ENCODE results near the gene NOTO. TPM values are rescaled to one million over a fixed set of nuclear protein-coding genes. Genes with fewer than 3 reads are reported as not detected.

NOTO gene
- total RNA-seq, 4 donors from 2014 or later: not detected

GRCh38 chr2:73172963-73173362, 29.4 kb upstream of the NOTO start:
- TF ChIP-seq CTCF (IDR thresholded peaks at IDR 0.05) (no peak), POLR2A (IDR thresholded peaks at IDR 0.05) (no peak)
- no peak for DNase-seq (ENCODE audit: low spot score in 2 of 2)
- intact Hi-C loops (cut with DNase I; ENCODE audit: low total_unique reads): no loop called here
- 73 to 76% methylated on average over 6 of the region's 6 CpGs for WGBS, 2 donors
- H3K4me3 ChIP-seq (ENCODE audit: low read depth, poor library complexity, severe bottlenecking): no peak overlapping the region

GRCh38 chr2:73173781-73174180, 28.6 kb upstream of the NOTO start:
- intact Hi-C loops (cut with DNase I; ENCODE audit: low total_unique reads): no loop called here
- WGBS, 2 donors: 94 to 95% methylated on average over 7 of the region's 7 CpGs
- H3K4me3 ChIP-seq (ENCODE audit: low read depth, poor library complexity, severe bottlenecking): no peak overlapping the region
- no peak for TF ChIP-seq CTCF (IDR thresholded peaks at IDR 0.05)
- TF ChIP-seq POLR2A (IDR thresholded peaks at IDR 0.05): no peak
- DNase-seq (ENCODE audit: low spot score in 2 of 2): no peak

- no peak for TF ChIP-seq CTCF (IDR thresholded peaks at IDR 0.05)
- no peak for TF ChIP-seq POLR2A (IDR thresholded peaks at IDR 0.05)
- intact Hi-C loops (cut with DNase I; ENCODE audit: low total_unique reads): no loop called here
- no peak for DNase-seq (ENCODE audit: low spot score in 2 of 2)
- 93 to 95% methylated on average over 10 of the region's 10 CpGs for WGBS, 2 donors
- no peak overlapping the region for H3K4me3 ChIP-seq (ENCODE audit: low read depth, poor library complexity, severe bottlenecking)
These were observed 28.1 kb upstream of the NOTO start for GRCh38 chr2:73174244-73174643.

GRCh38 chr2:73174941-73175662, 27.3 kb upstream of the NOTO start:
- intact Hi-C loops (cut with DNase I; ENCODE audit: low total_unique reads): no loop called here
- DNase-seq (ENCODE audit: low spot score in 2 of 2): no peak
- WGBS, 2 donors: 53% methylated on average over 19 to 20 of the region's 25 CpGs
- TF ChIP-seq CTCF (IDR thresholded peaks at IDR 0.05): no peak
- TF ChIP-seq POLR2A (IDR thresholded peaks at IDR 0.05): no peak
- no peak overlapping the region for H3K4me3 ChIP-seq (ENCODE audit: low read depth, poor library complexity, severe bottlenecking)

- DNase-seq (ENCODE audit: low spot score in 2 of 2): peak; percentile 37 to 94
- H3K4me3 ChIP-seq (ENCODE audit: low read depth, poor library complexity, severe bottlenecking): peak overlapping the region; percentile 0
- intact Hi-C loops (cut with DNase I; ENCODE audit: low total_unique reads): no loop called here
- WGBS, 2 donors: 0 to 3% methylated on average over 22 to 42 of the region's 59 CpGs
- no peak for TF ChIP-seq POLR2A (IDR thresholded peaks at IDR 0.05)
- TF ChIP-seq CTCF (IDR thresholded peaks at IDR 0.05): no peak
These were observed 26.6 kb upstream of the NOTO start for GRCh38 chr2:73175663-73176204.
